ENCODE data around the gene PPP2R5C.

- TF ChIP-seq CTCF (IDR thresholded peaks at IDR 0.05; ENCODE audit: low read depth, low read length, poor library complexity, severe bottlenecking) (no peak), EZH2phosphoT487 (IDR thresholded peaks at IDR 0.05; ENCODE audit: borderline replicate concordance, low read length) (no peak)
Observed at GRCh38 chr14:101962503-101962874, 201.0 kb downstream of the PPP2R5C start.

Data from DOHH2 (cell line).